MCF 10A (cell line): ENCODE measurements around the gene TMX1. TPM values are rescaled to one million over a fixed set of nuclear protein-coding genes. Genes with fewer than 3 reads are reported as not detected.
"Not testable (repeated sequence)": the region's sequence is repeated elsewhere in the genome, so short reads cannot be mapped to it uniquely, and the experiment has no call there.

ENCODE experiments used
- BruUV-seq: library from RNA; stranded (reverse); fragments of 400-500 nt; replicated peaks from 2 replicates; lab custom pipeline; 2021; lab: Mats Ljungman, UMichigan
- CTCF ChIA-PET: fragments of 300-600 bp; sonication (Branson Sonifier 250); formaldehyde crosslinking; extraction: SDS; loops from one replicate; lab custom pipeline; 2021; ENCODE audit warnings: antibody characterized with exemption, inconsistent platforms; lab: Yijun Ruan, JAX
- POLR2A ChIA-PET: fragments of 300-600, 350-650 bp; sonication (Branson Sonifier 250); formaldehyde crosslinking; extraction: SDS; loops from one replicate; lab custom pipeline; 2020; ENCODE audit warnings: antibody characterized with exemption, inconsistent platforms; lab: Yijun Ruan, JAX
- DNase-seq: peaks from one replicate; pipeline ENCODE4 v3.0.0-alpha.2; 2018; ENCODE audit not compliant: unreplicated experiment
- H3K27ac Mint-ChIP-seq: one replicate; pipeline ENCODE4 v1.8.0; 2022; ENCODE audit warnings: mild to moderate bottlenecking, low read depth, mixed read lengths; ENCODE audit not compliant: unreplicated experiment
- H3K27me3 Mint-ChIP-seq: one replicate; pipeline ENCODE4 v1.8.0; 2022; ENCODE audit warnings: mixed read lengths; ENCODE audit not compliant: insufficient read depth, unreplicated experiment
- H3K36me3 Mint-ChIP-seq: one replicate; pipeline ENCODE4 v1.8.0; 2022; ENCODE audit warnings: mild to moderate bottlenecking, moderate library complexity, mixed read lengths; ENCODE audit not compliant: insufficient read depth, unreplicated experiment
- H3K4me1 Mint-ChIP-seq: one replicate; pipeline ENCODE4 v1.8.0; 2022; ENCODE audit warnings: mixed read lengths; ENCODE audit not compliant: insufficient read depth, unreplicated experiment
- H3K4me3 Mint-ChIP-seq: one replicate; pipeline ENCODE4 v1.8.0; 2022; ENCODE audit warnings: mild to moderate bottlenecking, moderate library complexity, mixed read lengths; ENCODE audit not compliant: unreplicated experiment
- H3K9me3 Mint-ChIP-seq: one replicate; pipeline ENCODE4 v1.8.0; 2022; ENCODE audit warnings: mixed read lengths; ENCODE audit not compliant: unreplicated experiment
- CTCF ChIP-seq: fragments of 200-600 bp; IDR thresholded peaks from one replicate; pipeline ENCODE4 v1.8.0; 2022; ENCODE audit warnings: antibody characterized with exemption, mild to moderate bottlenecking; ENCODE audit not compliant: unreplicated experiment
- intact Hi-C: fragments of 100-400 bp; cut with micrococcal nuclease; formaldehyde crosslinking; loops from 2 replicates; pipeline ENCODE4 v1.14.1; 2022
- total RNA-seq: library from RNA; stranded (reverse); gene quantifications from 2 replicates; pipeline ENCODE4 v1.2.3, GENCODE V29; 2022

The TMX1 gene
- total RNA-seq, 1 experiment from 2014 or later: 35.0 TPM

GRCh38 chr14:51216602-51217001 is 23.4 kb upstream of the TMX1 start:
- no peak overlapping the region for H3K4me3 Mint-ChIP-seq
- no peak overlapping the region for H3K27ac Mint-ChIP-seq
- ChIA-PET CTCF (interaction anchor here (0.9 kb wide), 1 partner anchor 264 kb away, joined by 3 read pairs; no protein-coding TSS in a partner anchor), POLR2A (interaction anchor here (0.9 kb wide), 2 partner anchors 386 to 985 kb away, joined by 3 read pairs; partner anchors contain the start of genes NIN and SOS2)
- no peaks in the 10 kb centered on the region for H3K27me3 Mint-ChIP-seq
- no peaks in the 10 kb centered on the region for H3K9me3 Mint-ChIP-seq
- no peaks in the 10 kb centered on the region for H3K4me1 Mint-ChIP-seq
- no peak for DNase-seq
- no TSS peak for BruUV-seq
- H3K36me3 Mint-ChIP-seq: no peaks in the 10 kb centered on the region
- TF ChIP-seq CTCF: no peak
- intact Hi-C loops: no loop called here

GRCh38 chr14:51219473-51220448 is 20.3 kb upstream of the TMX1 start:
- ChIA-PET POLR2A (interaction anchor here (0.9 to 1.9 kb wide), 2 partner anchors 21 to 264 kb away, joined by 4 to 8 read pairs; partner anchors contain the start of gene TMX1), CTCF (interaction anchor here (0.6 to 3.2 kb wide), 30 partner anchors 9 to 560 kb away, joined by 3 to 38 read pairs (median 5); partner anchors contain the start of genes PYGL, TMX1 and TRIM9)
- H3K4me3 Mint-ChIP-seq: no peak overlapping the region
- BruUV-seq: no TSS peak
- no peaks in the 10 kb centered on the region for H3K36me3 Mint-ChIP-seq
- intact Hi-C loops: loop anchor here (1.0 kb wide), 3 partner anchors 62 to 264 kb away; no protein-coding TSS in a partner anchor
- no peaks in the 10 kb centered on the region for H3K9me3 Mint-ChIP-seq
- H3K4me1 Mint-ChIP-seq: no peaks in the 10 kb centered on the region
- no peak overlapping the region for H3K27ac Mint-ChIP-seq
- H3K27me3 Mint-ChIP-seq: no peaks in the 10 kb centered on the region
- TF ChIP-seq CTCF: peak; percentile 41
- DNase-seq: peak; percentile 47

GRCh38 chr14:51223463-51223862 is 16.6 kb upstream of the TMX1 start:
- BruUV-seq, H3K27ac Mint-ChIP-seq, POLR2A ChIA-PET, H3K9me3 Mint-ChIP-seq, DNase-seq, H3K27me3 Mint-ChIP-seq, H3K4me3 Mint-ChIP-seq, intact Hi-C loops, H3K4me1 Mint-ChIP-seq, H3K36me3 Mint-ChIP-seq: not testable (repeated sequence)
- CTCF ChIA-PET: interaction anchor here (0.6 to 3.2 kb wide), 2 partner anchors 12 to 269 kb away, joined by 3 to 17 read pairs; no protein-coding TSS in a partner anchor

- no TSS peak for BruUV-seq
- no peak for TF ChIP-seq CTCF
- POLR2A ChIA-PET: no interaction called here
These were observed 15.5 kb upstream of the TMX1 start for GRCh38 chr14:51224551-51224950.

More at GRCh38 chr14:51224551-51224950, 15.5 kb upstream of the TMX1 start:
- Mint-ChIP-seq H3K9me3 (no peaks in the 10 kb centered on the region), H3K27ac (no peak overlapping the region), H3K4me3 (no peak overlapping the region), H3K4me1 (no peaks in the 10 kb centered on the region), H3K36me3 (no peaks in the 10 kb centered on the region), H3K27me3 (no peaks in the 10 kb centered on the region)
- no peak for DNase-seq
- intact Hi-C loops: no loop called here
- CTCF ChIA-PET: interaction anchor here (0.6 kb wide), 1 partner anchor 1744 kb away, joined by 3 read pairs; no protein-coding TSS in a partner anchor
